Mononuclear cell (primary cell): ENCODE results near the gene CMC4. TPM values are rescaled to one million over a fixed set of nuclear protein-coding genes. Genes with fewer than 3 reads are reported as not detected.

Experiments used
- H3K27me3 ChIP-seq: 2 replicates; pipeline ENCODE4 v1.6.0; 2011; ENCODE audit warnings: low read length, control low read depth; ENCODE audit not compliant: insufficient read depth
- H3K4me1 ChIP-seq: 2 replicates; pipeline ENCODE4 v1.5.1; 2011; ENCODE audit warnings: mild to moderate bottlenecking, low read length, control low read depth; ENCODE audit not compliant: insufficient read depth
- H3K4me3 ChIP-seq: 2 replicates; pipeline ENCODE4 v1.5.1; 2011; ENCODE audit warnings: mild to moderate bottlenecking, low read length, moderate library complexity
- H3K9me3 ChIP-seq: 2 replicates; pipeline ENCODE4 v1.5.1; 2011; ENCODE audit warnings: low read depth, mild to moderate bottlenecking, control low read depth, low read length
- total RNA-seq: library from RNA; depleted of rRNA; stranded (reverse); fragments of >200 nt; gene quantifications from one replicate; pipeline ENCODE4 v1.2.3, GENCODE V29; 2012

Gene CMC4, protein sequence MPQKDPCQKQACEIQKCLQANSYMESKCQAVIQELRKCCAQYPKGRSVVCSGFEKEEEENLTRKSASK
- 14.6 TPM for total RNA-seq

DNA sequence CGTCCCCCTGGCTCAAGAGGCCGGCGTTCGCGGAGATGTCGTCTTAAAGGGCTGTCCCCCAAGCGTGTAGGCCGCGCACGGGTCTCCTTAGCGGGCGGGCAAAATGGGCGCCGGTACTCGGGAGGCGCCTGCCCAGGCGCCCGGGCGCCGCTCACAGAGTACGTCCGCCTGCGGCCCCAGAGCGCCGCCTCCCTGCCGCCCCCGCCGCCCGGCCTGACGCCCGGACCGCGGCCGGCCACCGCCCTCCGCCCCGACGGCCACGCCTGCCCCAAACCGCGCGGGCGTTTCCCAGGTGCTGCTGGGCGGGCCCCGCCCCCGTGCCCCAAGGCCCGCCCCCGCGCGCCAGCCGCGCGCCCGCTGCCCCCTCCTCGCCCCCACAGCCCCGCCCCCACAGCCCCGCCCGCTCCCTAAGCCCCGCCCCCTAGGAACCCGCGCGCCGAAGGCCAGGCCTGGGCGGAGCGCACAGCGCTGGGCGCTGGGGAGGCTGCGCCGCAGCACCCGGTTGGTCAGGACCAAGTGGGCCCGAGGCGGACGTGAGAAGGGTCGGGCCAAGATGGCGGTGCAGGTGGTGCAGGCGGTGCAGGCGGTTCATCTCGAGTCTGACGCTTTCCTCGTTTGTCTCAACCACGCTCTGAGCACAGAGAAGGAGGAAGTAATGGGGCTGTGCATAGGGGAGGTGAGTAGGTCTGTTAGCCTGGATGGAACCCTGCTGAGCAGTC is at the start of gene CMC4, which contains the start of the genes BRCC3 and MTCP1:
Gene CMC4 (minus strand): TSS at position 162 of the 719 bp plus-strand sequence. CDS start 7,113 bp downstream, outside the sequence.
Gene BRCC3 (plus strand): TSS at position 534 of the 719 bp plus-strand sequence. CDS start 20 bp downstream, at position 554.
Gene MTCP1 (minus strand): TSS at position 162 of the 719 bp plus-strand sequence. CDS start 5,126 bp downstream, outside the sequence.
- Histone ChIP-seq H3K27me3 (no peaks in the 10 kb centered on the region), H3K4me3 (peak within 1 kb of the TSS; percentile 60), H3K9me3 (no peaks in the 10 kb centered on the region), H3K4me1 (peaks cover 19% of the 10 kb centered on the region)

DNA sequence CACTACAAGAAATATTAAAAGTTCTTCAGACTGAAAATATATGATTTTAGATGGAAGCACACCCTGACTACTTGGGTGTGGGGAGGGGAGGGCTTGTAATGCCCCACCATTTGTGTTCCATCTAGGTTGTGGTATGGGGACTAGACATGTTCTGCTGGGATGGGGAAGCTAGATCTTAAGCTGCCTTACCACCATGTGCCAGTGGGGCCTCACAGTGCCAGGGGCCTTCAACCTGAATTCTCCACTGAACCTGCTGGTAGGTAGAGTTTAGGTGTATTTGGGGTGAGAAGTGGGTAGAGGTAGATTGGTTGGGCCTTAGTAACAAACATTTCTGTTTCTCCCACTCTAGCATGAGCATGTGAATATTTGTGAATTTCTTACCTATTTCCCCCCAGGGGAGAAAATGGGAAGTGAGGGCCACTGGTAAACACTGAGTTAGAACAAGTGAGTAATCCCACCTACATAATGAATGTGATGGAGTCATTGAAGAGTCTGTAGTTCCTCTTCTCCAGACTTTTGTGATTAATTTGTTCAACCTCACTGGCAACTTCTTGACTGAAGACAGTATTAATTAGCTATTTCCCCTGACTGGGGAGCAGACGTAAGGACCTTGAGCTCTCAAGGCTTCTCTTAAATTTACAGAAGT is 44.4 kb upstream of the CMC4 start:
- no peak overlapping the region for H3K4me3 ChIP-seq
- no peaks in the 10 kb centered on the region for H3K9me3 ChIP-seq

DNA sequence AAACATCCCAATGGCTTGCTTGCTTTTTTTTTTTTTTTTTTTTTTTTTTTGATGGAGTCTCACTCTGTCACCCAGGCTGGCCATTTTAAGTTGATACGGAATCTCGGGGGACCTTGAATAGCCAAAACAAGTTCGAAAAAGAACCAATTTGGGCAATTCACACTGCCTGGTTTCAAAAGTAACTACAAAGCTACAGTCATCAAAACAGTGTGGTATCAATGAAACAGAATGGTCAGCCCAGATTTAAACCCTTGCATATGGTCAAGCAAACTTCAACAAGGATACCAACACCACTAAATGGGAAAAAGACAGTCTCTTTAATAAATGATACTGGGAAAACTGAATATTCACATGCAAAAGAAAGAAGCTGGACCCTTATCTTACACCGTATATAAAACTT is 42.2 kb upstream of the CMC4 start:
- H3K4me3 ChIP-seq, result no peak overlapping the region
- H3K27me3 ChIP-seq, result no peaks in the 10 kb centered on the region
- H3K9me3 ChIP-seq, result no peaks in the 10 kb centered on the region
- no peaks in the 10 kb centered on the region for H3K4me1 ChIP-seq

More for the DNA sequence above, 44.4 kb upstream of the CMC4 start:
- H3K4me1 ChIP-seq, result no peaks in the 10 kb centered on the region
- H3K27me3 ChIP-seq, result no peaks in the 10 kb centered on the region

DNA sequence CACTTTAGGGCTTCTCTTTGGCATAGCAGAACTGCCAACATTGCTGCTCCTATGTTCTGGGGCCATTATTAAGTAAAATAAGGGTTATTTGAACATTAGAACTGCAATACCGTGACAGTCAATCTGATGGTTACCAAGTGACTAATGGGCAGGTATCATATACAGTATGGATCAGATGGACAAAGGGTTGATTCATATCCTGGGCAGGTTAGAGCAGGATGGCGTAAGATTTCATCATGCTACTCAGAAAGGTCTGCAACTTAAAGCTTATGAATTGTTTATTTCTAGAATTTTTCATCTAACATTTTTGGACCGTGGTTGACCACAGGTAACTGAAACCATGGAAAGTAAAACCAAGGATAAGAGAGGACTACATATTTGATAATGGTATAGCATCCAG is 41.2 kb upstream of the CMC4 start:
- Histone ChIP-seq H3K9me3 (no peaks in the 10 kb centered on the region), H3K4me1 (no peaks in the 10 kb centered on the region), H3K27me3 (no peaks in the 10 kb centered on the region), H3K4me3 (no peak overlapping the region)

DNA sequence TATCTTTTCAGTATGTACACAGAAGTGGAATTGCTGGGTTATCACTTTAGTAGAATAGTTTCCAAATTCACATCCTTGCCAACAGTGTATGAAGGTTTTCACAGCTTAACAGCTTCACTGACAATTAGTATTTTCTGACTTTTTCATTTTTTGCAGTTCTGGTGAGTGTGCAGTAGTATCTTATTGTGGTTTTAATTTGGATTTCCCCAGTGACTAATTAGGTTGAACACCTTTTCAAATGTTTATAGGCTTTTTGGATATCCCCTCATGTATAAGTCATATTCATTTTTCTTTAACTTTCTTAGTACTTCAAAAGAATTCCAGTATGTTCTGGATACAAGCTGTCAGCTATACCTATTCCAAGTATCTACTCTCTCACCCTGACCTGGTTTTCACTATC is 37.5 kb upstream of the CMC4 start:
- no peaks in the 10 kb centered on the region for H3K9me3 ChIP-seq
- no peak overlapping the region for H3K4me3 ChIP-seq

DNA sequence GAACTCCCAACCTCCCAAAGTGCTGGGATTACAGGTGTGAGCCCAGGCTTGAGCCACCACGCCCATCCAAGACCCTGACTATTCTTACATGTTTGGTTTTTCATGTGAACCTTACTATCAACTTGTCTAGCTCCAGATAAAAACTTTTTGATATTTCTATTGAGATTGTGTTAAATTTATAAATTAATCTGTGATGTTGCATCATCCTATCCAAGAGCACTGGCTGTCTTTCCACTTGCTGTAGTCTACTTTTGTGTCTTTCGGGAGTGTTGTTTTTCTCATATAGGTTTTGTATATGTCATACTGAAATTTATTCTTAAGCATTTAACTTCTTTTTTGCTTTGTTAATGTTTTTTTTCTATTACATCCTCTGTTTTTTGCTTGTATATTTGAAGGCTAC is 35.0 kb upstream of the CMC4 start:
- Histone ChIP-seq H3K27me3 (no peaks in the 10 kb centered on the region), H3K9me3 (no peaks in the 10 kb centered on the region), H3K4me3 (no peak overlapping the region), H3K4me1 (no peaks in the 10 kb centered on the region)

More for the DNA sequence above, 37.5 kb upstream of the CMC4 start:
- H3K4me1 ChIP-seq, result no peaks in the 10 kb centered on the region
- no peaks in the 10 kb centered on the region for H3K27me3 ChIP-seq

DNA sequence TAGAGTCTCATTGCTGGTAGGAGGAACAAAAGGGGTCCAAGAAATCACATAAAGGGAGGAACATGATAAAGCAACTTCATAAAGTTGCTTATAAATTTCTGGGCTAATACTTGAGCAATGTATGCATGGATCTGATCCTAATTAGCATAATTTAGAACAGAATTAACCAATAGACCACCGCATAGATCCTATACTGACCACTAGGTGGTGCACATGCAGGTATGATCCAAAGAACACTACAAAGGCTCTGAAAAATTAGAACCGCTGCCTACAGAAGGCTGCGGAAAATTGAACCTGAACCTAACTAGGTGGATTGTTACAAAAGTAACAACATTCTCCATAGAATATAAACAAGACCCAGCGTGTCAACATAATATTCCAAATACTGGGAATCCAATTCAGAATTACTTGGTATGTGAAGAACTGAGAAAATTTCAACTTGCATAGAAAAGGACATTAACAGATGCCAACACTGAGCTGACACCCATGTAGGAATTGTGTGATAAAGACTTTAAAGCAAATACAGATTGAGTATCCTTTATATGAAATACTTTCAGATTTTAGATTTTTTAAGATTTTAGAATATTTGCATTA is 23.6 kb upstream of the CMC4 start:
- no peaks in the 10 kb centered on the region for H3K4me1 ChIP-seq
- no peaks in the 10 kb centered on the region for H3K27me3 ChIP-seq
- H3K9me3 ChIP-seq, result no peaks in the 10 kb centered on the region
- H3K4me3 ChIP-seq, result no peak overlapping the region

DNA sequence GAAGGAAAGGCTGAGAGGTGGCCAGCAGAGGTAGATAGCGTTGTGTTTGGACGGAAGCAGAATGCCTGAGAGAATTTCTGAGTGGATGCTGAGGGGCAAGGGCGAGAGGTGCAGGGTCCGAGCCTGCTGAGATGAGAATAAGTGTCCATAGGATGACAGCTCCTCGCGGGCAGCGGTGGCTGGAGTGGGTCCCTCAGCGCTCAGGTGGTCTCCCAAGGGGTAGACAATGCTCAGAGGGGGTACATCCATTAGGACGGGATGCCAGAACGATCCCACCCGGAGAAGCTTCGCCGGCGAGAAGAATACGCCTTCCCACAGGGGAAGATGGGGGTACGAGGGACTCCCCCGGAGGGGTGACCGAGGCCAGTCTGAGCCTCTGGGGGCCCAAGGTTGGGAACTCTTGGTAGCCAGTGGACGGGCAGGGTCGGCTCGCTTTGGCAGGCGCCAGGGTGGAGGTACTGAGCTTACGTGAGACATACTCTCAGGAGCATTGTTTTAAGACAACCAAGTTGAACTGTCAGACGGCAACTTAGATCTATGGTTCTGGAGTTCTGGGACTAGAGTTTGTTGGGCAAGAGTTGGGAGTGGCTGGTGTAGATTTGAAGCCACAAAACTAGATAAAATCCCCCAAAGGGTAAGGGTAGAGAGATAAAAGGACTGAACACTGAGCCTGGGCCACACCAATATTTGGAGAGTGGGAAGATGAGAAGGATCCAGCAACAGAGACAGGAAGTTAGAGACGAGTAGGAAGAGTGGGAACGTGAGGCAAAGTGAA is 16.2 kb upstream of the CMC4 start:
- Histone ChIP-seq H3K4me1 (no peaks in the 10 kb centered on the region), H3K4me3 (no peak overlapping the region), H3K27me3 (no peaks in the 10 kb centered on the region), H3K9me3 (no peaks in the 10 kb centered on the region)

DNA sequence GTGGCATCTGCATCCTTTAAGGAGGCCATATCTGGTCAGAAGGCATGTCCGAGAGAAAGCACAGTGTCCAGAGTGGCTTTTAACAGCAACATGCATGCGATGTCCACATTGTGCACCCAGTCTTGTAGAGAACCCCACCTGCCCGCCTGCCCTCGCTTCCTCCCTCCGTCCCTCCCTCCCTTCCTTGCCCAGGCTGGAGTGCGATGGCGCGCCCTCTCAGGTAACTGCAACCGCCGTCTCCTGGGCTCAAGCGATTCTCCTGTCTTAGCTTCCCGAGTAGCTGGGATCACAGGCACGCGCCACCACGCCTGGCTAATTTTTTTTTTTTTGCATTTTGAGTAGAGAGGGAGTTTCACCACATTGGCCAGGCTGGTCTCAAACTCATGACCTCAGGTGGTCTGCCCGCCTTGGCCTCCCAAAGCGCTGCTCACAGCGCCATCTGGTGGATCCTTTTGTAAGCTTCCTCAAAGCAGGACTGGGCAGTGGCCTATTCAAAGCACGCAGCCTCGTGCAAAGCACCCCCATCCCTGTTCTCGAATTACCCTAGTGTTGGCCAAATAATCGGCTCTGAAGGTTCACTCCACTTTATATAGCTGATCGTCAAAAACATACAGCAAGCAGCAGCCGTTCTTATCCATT is 15.4 kb upstream of the CMC4 start:
- Histone ChIP-seq H3K9me3 (no peaks in the 10 kb centered on the region), H3K27me3 (no peaks in the 10 kb centered on the region), H3K4me3 (no peak overlapping the region), H3K4me1 (no peaks in the 10 kb centered on the region)

DNA sequence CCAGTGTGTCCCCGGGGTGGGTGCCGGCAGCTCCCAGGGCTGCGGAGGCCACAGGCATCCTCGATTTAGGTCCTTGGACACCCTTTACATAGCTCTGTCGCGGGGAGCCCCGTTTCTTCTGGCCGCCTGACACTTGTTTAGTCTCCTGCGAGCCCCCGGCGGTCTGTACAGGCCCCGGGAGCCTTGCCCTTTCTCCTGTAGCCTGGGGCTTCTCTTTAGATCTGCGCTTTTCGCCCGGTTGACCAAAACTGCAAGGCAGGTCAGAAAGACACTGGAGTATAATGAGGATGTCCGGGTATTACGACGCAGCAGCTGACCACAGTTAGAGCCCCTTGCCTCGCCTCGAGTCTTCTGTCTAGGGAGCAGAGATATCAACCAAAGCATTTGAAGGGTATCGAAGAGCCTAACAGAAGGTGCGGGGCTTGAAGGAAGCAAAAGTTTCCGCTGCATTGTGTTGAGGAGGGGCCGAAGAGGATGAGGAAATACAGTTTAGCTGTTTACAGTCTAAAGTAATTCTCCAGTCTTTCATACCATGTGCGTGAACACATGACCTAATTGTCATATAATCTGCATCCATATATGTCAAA is 851 bp upstream of the CMC4 start:
- peaks cover 19% of the 10 kb centered on the region for H3K4me1 ChIP-seq
- peak overlapping the region; percentile 60 for H3K4me3 ChIP-seq
- no peaks in the 10 kb centered on the region for H3K27me3 ChIP-seq
- no peaks in the 10 kb centered on the region for H3K9me3 ChIP-seq

DNA sequence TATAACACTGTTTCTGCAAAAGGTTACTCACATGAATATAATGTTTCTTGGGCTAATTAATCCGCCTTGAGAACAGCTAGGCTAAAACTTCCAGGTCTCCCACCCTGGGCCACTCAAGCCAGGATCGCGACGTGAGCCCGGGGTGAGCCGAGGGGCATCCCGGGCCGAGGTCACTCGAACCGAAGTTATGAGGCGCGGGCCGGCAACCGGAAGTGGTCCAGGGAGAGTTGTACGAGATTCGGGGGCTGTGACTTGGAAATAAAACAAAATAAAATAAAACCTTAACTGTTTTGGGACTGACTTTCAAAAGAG is 317 bp downstream of the CMC4 start:
- Histone ChIP-seq H3K4me1 (peaks cover 19% of the 10 kb centered on the region), H3K9me3 (no peaks in the 10 kb centered on the region), H3K27me3 (no peaks in the 10 kb centered on the region), H3K4me3 (peak overlapping the region; percentile 60)

DNA sequence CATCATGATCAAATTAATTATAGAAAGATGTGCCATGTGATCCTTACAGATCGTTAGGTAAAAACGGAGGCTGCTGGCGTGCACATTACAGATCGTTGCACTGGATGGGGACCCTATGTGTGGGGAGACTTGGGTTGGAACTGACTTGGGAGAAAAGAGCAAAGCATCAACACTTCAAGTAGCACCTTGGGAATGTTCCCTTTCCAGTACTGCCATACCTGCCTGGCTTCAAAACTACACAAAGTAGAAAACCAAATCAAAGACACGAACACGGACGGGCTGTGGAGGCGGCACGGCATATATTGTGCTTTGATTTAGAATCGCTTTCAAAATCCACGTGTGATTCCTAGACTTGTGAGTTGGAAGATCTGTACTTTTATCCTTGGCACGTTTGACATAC is 898 bp downstream of the CMC4 start:
- no peaks in the 10 kb centered on the region for H3K27me3 ChIP-seq
- peak overlapping the region; percentile 60 for H3K4me3 ChIP-seq
- no peaks in the 10 kb centered on the region for H3K9me3 ChIP-seq

DNA sequence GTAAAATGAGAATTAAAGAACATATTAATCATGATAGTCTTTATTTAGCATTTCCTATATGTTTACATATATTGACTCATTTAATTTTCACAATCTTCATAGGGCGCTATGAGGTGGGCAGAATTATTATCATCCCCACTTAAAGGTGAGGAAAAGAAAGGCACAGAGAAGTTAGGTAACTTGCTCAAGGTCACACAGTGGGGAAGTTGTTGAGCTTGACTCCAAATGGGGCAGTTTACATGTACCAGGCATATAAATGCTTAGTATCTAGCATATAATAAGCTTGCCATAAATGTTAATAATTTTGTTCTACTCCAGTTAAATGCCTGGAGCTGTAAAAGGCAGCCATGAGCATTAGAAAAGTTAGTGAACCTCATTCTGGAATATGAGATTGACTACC is 1.5 kb downstream of the CMC4 start:
- Histone ChIP-seq H3K27me3 (no peaks in the 10 kb centered on the region), H3K9me3 (no peaks in the 10 kb centered on the region), H3K4me3 (no peak overlapping the region), H3K4me1 (peaks cover 19% of the 10 kb centered on the region)

More for the DNA sequence above, 898 bp downstream of the CMC4 start:
- peaks cover 19% of the 10 kb centered on the region for H3K4me1 ChIP-seq

DNA sequence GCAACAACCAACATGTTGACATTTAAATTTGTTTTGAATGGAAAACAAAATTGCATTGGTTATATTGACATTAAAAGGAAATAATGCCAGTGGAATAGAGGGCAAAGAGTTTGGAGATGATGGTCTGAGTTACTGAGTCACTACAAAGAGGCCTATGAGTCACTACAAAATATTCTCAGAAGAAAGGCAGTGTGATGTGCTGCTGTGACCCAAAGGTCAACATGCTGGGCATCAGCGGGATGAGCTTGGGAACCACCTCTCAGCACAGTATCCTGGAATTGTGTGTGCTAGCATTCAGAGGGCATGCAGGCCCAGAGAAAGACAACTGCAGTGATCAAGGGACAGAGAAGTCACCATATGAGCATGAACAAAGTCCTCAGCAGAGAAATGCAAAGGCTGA is 2.8 kb downstream of the CMC4 start:
- H3K4me3 ChIP-seq, result no peak overlapping the region
- H3K4me1 ChIP-seq, result peaks cover 19% of the 10 kb centered on the region
- H3K27me3 ChIP-seq, result no peaks in the 10 kb centered on the region
- no peaks in the 10 kb centered on the region for H3K9me3 ChIP-seq
